Keratinocyte (primary cell): ENCODE results near the gene RBP4. TPM values are rescaled to one million over a fixed set of nuclear protein-coding genes. Genes with fewer than 3 reads are reported as not detected.

Source experiments
- polyA plus RNA-seq, 5 experiments: library from polyadenylated mRNA; depleted of rRNA in 3 of 5; stranded (reverse) in 3 of 5; stranded (forward) in 1 of 5; unstranded in 1 of 5; fragments of >200 nt; gene quantifications; 1 replicate in 1 of 5; 2 replicates in 3 of 5; 3 replicates in 1 of 5; pipeline versions ENCODE4 v1.2.1 to v1.2.3, GENCODE V29; 2011 to 2012; ENCODE audit warnings: missing spikeins in 2 of 5, low read depth in 1 of 5, low replicate concordance in 1 of 5

RBP4 gene
- polyA plus RNA-seq, 1 donor (not counting 4 experiments of a cell fraction or from before 2014, with no cell fraction given) = not detected

Other genes with a start within 250 kb of the RBP4 start
- gene MYOF, start 118.9 kb downstream of the RBP4 start, polyA plus RNA-seq = 174 to 276 TPM (median 232 TPM) in 3 replicates
- 3.2 to 25.4 TPM (median 17.7 TPM) in 3 replicates for gene CEP55, start 104.6 kb downstream of the RBP4 start, polyA plus RNA-seq
- gene FFAR4, start 34.6 kb downstream of the RBP4 start, polyA plus RNA-seq = not detected in 3 replicates
- not detected in 3 replicates for gene PDE6C, start 11.3 kb upstream of the RBP4 start, polyA plus RNA-seq
- 5.2 to 12.8 TPM (median 6.2 TPM) in 3 replicates for gene FRA10AC1, start 101.4 kb upstream of the RBP4 start, polyA plus RNA-seq
- not detected in 3 replicates for gene LGI1, start 156.7 kb upstream of the RBP4 start, polyA plus RNA-seq